ENCODE measurements around the gene CLEC11A. TPM values are rescaled to one million over a fixed set of nuclear protein-coding genes. Genes with fewer than 3 reads are reported as not detected.

CLEC11A gene
- total RNA-seq, 2 donors from 2014 or later, result 10.3 to 13.8 TPM

- TF ChIP-seq, protein P1, sequence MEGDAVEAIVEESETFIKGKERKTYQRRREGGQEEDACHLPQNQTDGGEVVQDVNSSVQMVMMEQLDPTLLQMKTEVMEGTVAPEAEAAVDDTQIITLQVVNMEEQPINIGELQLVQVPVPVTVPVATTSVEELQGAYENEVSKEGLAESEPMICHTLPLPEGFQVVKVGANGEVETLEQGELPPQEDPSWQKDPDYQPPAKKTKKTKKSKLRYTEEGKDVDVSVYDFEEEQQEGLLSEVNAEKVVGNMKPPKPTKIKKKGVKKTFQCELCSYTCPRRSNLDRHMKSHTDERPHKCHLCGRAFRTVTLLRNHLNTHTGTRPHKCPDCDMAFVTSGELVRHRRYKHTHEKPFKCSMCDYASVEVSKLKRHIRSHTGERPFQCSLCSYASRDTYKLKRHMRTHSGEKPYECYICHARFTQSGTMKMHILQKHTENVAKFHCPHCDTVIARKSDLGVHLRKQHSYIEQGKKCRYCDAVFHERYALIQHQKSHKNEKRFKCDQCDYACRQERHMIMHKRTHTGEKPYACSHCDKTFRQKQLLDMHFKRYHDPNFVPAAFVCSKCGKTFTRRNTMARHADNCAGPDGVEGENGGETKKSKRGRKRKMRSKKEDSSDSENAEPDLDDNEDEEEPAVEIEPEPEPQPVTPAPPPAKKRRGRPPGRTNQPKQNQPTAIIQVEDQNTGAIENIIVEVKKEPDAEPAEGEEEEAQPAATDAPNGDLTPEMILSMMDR (IDR thresholded peaks at IDR 0.05), result no peak
- Histone ChIP-seq H3K27me3 (peaks cover 8 to 25% of the 10 kb centered on the region in 2 donors), H3K9me3 (no peaks in the 10 kb centered on the region), H3K4me3 (no peak overlapping the region), H3K4me1 (peaks cover 0 to 4% of the 10 kb centered on the region in 2 donors), H3K27ac (no peak overlapping the region), H3K36me3 (no peaks in the 10 kb centered on the region)
- no peak for DNase-seq (ENCODE audit: low spot score)
Measured at GRCh38 chr19:50695251-50696093, 27.7 kb upstream of the CLEC11A start.

DNA sequence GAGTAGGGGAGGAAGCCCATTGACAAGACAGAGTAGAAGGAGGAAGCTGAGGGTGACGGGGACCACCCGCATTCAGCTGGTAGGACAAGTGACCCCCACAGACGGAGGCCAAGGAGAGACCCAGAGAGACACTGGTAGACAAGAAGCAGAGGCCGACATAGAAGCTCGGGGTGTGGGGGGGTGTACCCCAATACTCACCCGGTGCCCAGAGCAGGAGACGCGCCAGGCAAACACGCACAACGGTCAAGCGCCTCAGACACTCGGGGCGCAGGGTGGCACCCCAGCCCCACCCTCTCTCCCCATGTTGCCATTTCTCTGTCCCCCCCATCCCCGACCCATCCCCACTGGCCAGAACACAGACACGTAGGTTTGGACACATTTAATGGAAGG is 27.1 kb upstream of the CLEC11A start:
- TF ChIP-seq, protein P1 (IDR thresholded peaks at IDR 0.05), result no peak
- Histone ChIP-seq H3K4me1 (peaks cover 0 to 4% of the 10 kb centered on the region in 2 donors), H3K36me3 (no peaks in the 10 kb centered on the region), H3K27ac (no peak overlapping the region), H3K27me3 (peaks cover 8 to 25% of the 10 kb centered on the region in 2 donors), H3K4me3 (no peak overlapping the region), H3K9me3 (no peaks in the 10 kb centered on the region)
- DNase-seq (ENCODE audit: low spot score), result no peak

- Histone ChIP-seq H3K36me3 (no peaks in the 10 kb centered on the region), H3K27me3 (peaks cover 8 to 25% of the 10 kb centered on the region in 2 donors), H3K9me3 (no peaks in the 10 kb centered on the region), H3K27ac (no peak overlapping the region), H3K4me1 (peaks cover 0 to 4% of the 10 kb centered on the region in 2 donors), H3K4me3 (no peak overlapping the region)
- no peak for DNase-seq (ENCODE audit: low spot score)
- TF ChIP-seq, protein P1 (IDR thresholded peaks at IDR 0.05), result no peak
Measured at GRCh38 chr19:50697414-50698124, 25.6 kb upstream of the CLEC11A start.

- no peaks in the 10 kb centered on the region for H3K27me3 ChIP-seq
- TF ChIP-seq, protein P1 (IDR thresholded peaks at IDR 0.05), result no peak
Measured at GRCh38 chr19:50701367-50701985, 21.7 kb upstream of the CLEC11A start.

GRCh38 chr19:50702158-50702870 is 20.9 kb upstream of the CLEC11A start:
- H3K9me3 ChIP-seq, result no peaks in the 10 kb centered on the region
- no peaks in the 10 kb centered on the region for H3K27me3 ChIP-seq

More at GRCh38 chr19:50701367-50701985, 21.7 kb upstream of the CLEC11A start:
- Histone ChIP-seq H3K27ac (no peak overlapping the region), H3K4me1 (no peaks in the 10 kb centered on the region), H3K9me3 (no peaks in the 10 kb centered on the region), H3K36me3 (no peaks in the 10 kb centered on the region), H3K4me3 (no peak overlapping the region)
- DNase-seq (ENCODE audit: low spot score), result no peak

More at GRCh38 chr19:50702158-50702870, 20.9 kb upstream of the CLEC11A start:
- TF ChIP-seq, protein P1 (IDR thresholded peaks at IDR 0.05), result no peak
- Histone ChIP-seq H3K4me1 (no peaks in the 10 kb centered on the region), H3K4me3 (no peak overlapping the region), H3K27ac (no peak overlapping the region), H3K36me3 (no peaks in the 10 kb centered on the region)
- no peak for DNase-seq (ENCODE audit: low spot score)

All from right atrium auricular region (tissue), 2 donors.